Esophagus squamous epithelium (tissue), 4 donors: ENCODE data around the gene ST7.

Experiments
- POLR2A ChIP-seq, 4 donors: fragments of 450-650 bp; IDR thresholded peaks; one replicate each; pipeline ENCODE4 v1.6.1; 2017; ENCODE audit warnings: antibody characterized with exemption in 4 of 4, mild to moderate bottlenecking in 4 of 4, moderate library complexity in 3 of 4
- TF ChIP-seq, protein P1 (sequence below), 6 experiments: fragments of 450-650 bp in 4 of 6; fragments of 200-600 bp in 2 of 6; sonication (generic) in 2 of 6; IDR thresholded peaks; one replicate each; pipeline ENCODE4 v1.5.1; 2016 to 2019; ENCODE audit warnings: antibody characterized with exemption in 6 of 6, mild to moderate bottlenecking in 4 of 6, moderate library complexity in 4 of 6

DNA sequence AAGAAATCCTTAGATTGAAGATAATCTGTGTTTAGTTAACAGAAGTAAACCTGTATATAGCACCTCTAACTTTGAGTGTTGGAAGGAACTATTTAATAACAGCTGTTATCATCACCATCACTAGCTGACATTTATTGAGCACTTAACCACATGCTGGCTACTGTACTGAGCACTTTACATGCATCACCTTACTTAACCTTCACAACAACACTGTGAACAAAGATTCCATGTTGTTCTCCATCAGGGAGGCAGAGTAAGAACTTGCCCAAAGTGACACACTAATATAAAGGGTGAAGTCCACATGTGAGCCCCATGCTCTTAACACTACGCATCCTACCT is 182.2 kb downstream of the ST7 start:
- TF ChIP-seq, protein P1, sequence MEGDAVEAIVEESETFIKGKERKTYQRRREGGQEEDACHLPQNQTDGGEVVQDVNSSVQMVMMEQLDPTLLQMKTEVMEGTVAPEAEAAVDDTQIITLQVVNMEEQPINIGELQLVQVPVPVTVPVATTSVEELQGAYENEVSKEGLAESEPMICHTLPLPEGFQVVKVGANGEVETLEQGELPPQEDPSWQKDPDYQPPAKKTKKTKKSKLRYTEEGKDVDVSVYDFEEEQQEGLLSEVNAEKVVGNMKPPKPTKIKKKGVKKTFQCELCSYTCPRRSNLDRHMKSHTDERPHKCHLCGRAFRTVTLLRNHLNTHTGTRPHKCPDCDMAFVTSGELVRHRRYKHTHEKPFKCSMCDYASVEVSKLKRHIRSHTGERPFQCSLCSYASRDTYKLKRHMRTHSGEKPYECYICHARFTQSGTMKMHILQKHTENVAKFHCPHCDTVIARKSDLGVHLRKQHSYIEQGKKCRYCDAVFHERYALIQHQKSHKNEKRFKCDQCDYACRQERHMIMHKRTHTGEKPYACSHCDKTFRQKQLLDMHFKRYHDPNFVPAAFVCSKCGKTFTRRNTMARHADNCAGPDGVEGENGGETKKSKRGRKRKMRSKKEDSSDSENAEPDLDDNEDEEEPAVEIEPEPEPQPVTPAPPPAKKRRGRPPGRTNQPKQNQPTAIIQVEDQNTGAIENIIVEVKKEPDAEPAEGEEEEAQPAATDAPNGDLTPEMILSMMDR (IDR thresholded peaks at IDR 0.05) = no peak
- no peak for TF ChIP-seq POLR2A (IDR thresholded peaks at IDR 0.05)
